OCI-LY3 (cell line): ENCODE results near the gene COX5B.

Experiments
- CTCF ChIP-seq: fragments of 200-600, 300-600 bp; sonication (generic); IDR thresholded peaks from 2 replicates; pipeline ENCODE4 v1.5.1; 2014; ENCODE audit warnings: antibody characterized with exemption, low read length, low read depth
- EZH2phosphoT487 ChIP-seq: fragments of 200-600 bp; shearing (Covaris generic); IDR thresholded peaks from 2 replicates; pipeline ENCODE4 v1.6.1; 2018; ENCODE audit warnings: antibody characterized with exemption, mixed run types, low read depth

- TF ChIP-seq CTCF (no peak), EZH2phosphoT487 (no peak)
Observed at GRCh38 chr2:97657986-97658690, 12.3 kb downstream of the COX5B start.
